Spleen (tissue), 3 donors: ENCODE data around the gene COLGALT1.

ENCODE experiments used
- POLR2A ChIP-seq, 3 donors: fragments of 450-650 bp; IDR thresholded peaks; one replicate each; pipeline ENCODE4 v1.5.1; 2017; ENCODE audit warnings: antibody characterized with exemption in 3 of 3, mild to moderate bottlenecking in 1 of 3
- POLR2AphosphoS5 ChIP-seq, 3 donors: sonication (generic); formaldehyde crosslinking; IDR thresholded peaks; one replicate each; pipeline ENCODE4 v1.5.1; 2017; ENCODE audit warnings: antibody characterized with exemption in 3 of 3

GRCh38 chr19:17543986-17544385, 11.5 kb upstream of the COLGALT1 start:
- TF ChIP-seq POLR2A (IDR thresholded peaks at IDR 0.05) (no peak), POLR2AphosphoS5 (IDR thresholded peaks at IDR 0.05) (no peak)
